ENCODE results near the gene MTRF1. TPM values are rescaled to one million over a fixed set of nuclear protein-coding genes. Genes with fewer than 3 reads are reported as not detected.

The MTRF1 gene
- total and polyA plus RNA-seq, 12 donors, result 6.8 to 27.4 (median 17.7) TPM

- intact Hi-C loops (cut with DNase I), result loop anchor here in 1 of 2 donors (5.0 kb wide), 1 partner anchor 147 kb away; no protein-coding TSS in a partner anchor
- Histone ChIP-seq H3K27me3 (no peaks in the 10 kb centered on the region), H3K4me3 (no peak overlapping the region), H3K27ac (no peak overlapping the region), H3K36me3 (replicated peaks in 1 of 2) (no peaks in the 10 kb centered on the region), H3K9me3 (replicated peaks in 1 of 3) (no peaks in the 10 kb centered on the region), H3K4me1 (replicated peaks in 1 of 2) (no peaks in the 10 kb centered on the region)
- DNase-seq, result no peak
- TF ChIP-seq POLR2A (IDR thresholded peaks at IDR 0.05), result no peak
- 77 to 90% (median 80%) methylated on average over 7 of the region's 7 CpGs for WGBS, 4 donors
Observed at GRCh38 chr13:41224113-41225110, 39.0 kb downstream of the MTRF1 start.

GRCh38 chr13:41222259-41222852, 41.0 kb downstream of the MTRF1 start:
- Histone ChIP-seq H3K27me3 (no peaks in the 10 kb centered on the region), H3K36me3 (replicated peaks in 1 of 2) (no peaks in the 10 kb centered on the region), H3K9me3 (replicated peaks in 1 of 3) (no peaks in the 10 kb centered on the region), H3K4me1 (replicated peaks in 1 of 2) (no peaks in the 10 kb centered on the region), H3K27ac (no peak overlapping the region), H3K4me3 (no peak overlapping the region)
- 53 to 60% (median 54%) methylated on average over 6 of the region's 6 CpGs for WGBS, 4 donors
- TF ChIP-seq POLR2A (IDR thresholded peaks at IDR 0.05), result no peak
- TF ChIP-seq CTCF (IDR thresholded peaks at IDR 0.05), result peak; percentile 60 to 82 (median 78)
- intact Hi-C loops (cut with DNase I), result loop anchor here in 1 of 2 donors (5.0 kb wide), 1 partner anchor 145 kb away; no protein-coding TSS in a partner anchor
- DNase-seq, result peak; percentile 28 to 77 (median 46)

GRCh38 chr13:41220401-41220800, 43.0 kb downstream of the MTRF1 start:
- H3K9me3 ChIP-seq (replicated peaks in 1 of 3), result no peaks in the 10 kb centered on the region
- no peaks in the 10 kb centered on the region for H3K4me1 ChIP-seq (replicated peaks in 1 of 2)
- H3K27me3 ChIP-seq, result no peaks in the 10 kb centered on the region
- TF ChIP-seq CTCF (IDR thresholded peaks at IDR 0.05) (no peak), POLR2A (IDR thresholded peaks at IDR 0.05) (no peak)
- intact Hi-C loops (cut with DNase I), result loop anchor here in 1 of 2 donors (5.0 kb wide), 1 partner anchor 143 kb away; no protein-coding TSS in a partner anchor
- H3K4me3 ChIP-seq, result no peak overlapping the region
- DNase-seq, result no peak
- no peak overlapping the region for H3K27ac ChIP-seq
- no peaks in the 10 kb centered on the region for H3K36me3 ChIP-seq (replicated peaks in 1 of 2)
- WGBS, 4 donors, result 40 to 61% (median 47%) methylated on average over 3 of the region's 3 CpGs

GRCh38 chr13:41216160-41216559, 47.2 kb downstream of the MTRF1 start:
- intact Hi-C loops (cut with DNase I), result no loop called here
- H3K27ac ChIP-seq, result no peak overlapping the region
- no peaks in the 10 kb centered on the region for H3K27me3 ChIP-seq
- H3K4me3 ChIP-seq, result no peak overlapping the region
- no peaks in the 10 kb centered on the region for H3K36me3 ChIP-seq (replicated peaks in 1 of 2)
- no peak for TF ChIP-seq CTCF (IDR thresholded peaks at IDR 0.05)
- TF ChIP-seq POLR2A (IDR thresholded peaks at IDR 0.05), result no peak
- H3K9me3 ChIP-seq (replicated peaks in 1 of 3), result no peaks in the 10 kb centered on the region
- no peak for DNase-seq
- no peaks in the 10 kb centered on the region for H3K4me1 ChIP-seq (replicated peaks in 1 of 2)
